H9 (cell line): ENCODE data around the gene GLCE. TPM values are rescaled to one million over a fixed set of nuclear protein-coding genes. Genes with fewer than 3 reads are reported as not detected.
A peak's percentile ranks its signal among the peaks of the same experiment; 100 is the strongest.

ENCODE experiments used
- DNase-seq: peaks from one replicate; pipeline ENCODE4 v3.0.0-alpha.2; 2017
- H2AFZ ChIP-seq: one replicate; pipeline ENCODE4 v1.6.1; 2013; ENCODE audit warnings: mild to moderate bottlenecking, low read length, control low read depth, moderate library complexity
- H2AK5ac ChIP-seq: 2 replicates; pipeline ENCODE4 v1.6.1; 2013; ENCODE audit warnings: low read length, control low read depth, mixed read lengths; ENCODE audit not compliant: insufficient read length
- H2BK120ac ChIP-seq: one replicate; pipeline ENCODE4 v1.6.1; 2013; ENCODE audit warnings: low read depth, mild to moderate bottlenecking, low read length, control low read depth, inconsistent platforms; ENCODE audit not compliant: poor library complexity, severe bottlenecking
- H2BK12ac ChIP-seq: 2 replicates; pipeline ENCODE4 v1.6.1; 2013; ENCODE audit warnings: low read length, control low read depth, mixed read lengths, low read depth; ENCODE audit not compliant: insufficient read length
- H2BK15ac ChIP-seq: 2 replicates; pipeline ENCODE4 v1.6.1; 2013; ENCODE audit warnings: low read depth, low read length, control low read depth
- H2BK20ac ChIP-seq: one replicate; pipeline ENCODE4 v1.6.1; 2013; ENCODE audit warnings: low read depth, mild to moderate bottlenecking, low read length, control low read depth, inconsistent platforms; ENCODE audit not compliant: poor library complexity, severe bottlenecking
- H2BK5ac ChIP-seq: 2 replicates; pipeline ENCODE4 v1.6.1; 2013; ENCODE audit warnings: low read length, control low read depth, mixed read lengths; ENCODE audit not compliant: insufficient read length
- H3K14ac ChIP-seq: 2 replicates; pipeline ENCODE4 v1.6.1; 2013; ENCODE audit warnings: low read length, control low read depth; ENCODE audit not compliant: insufficient read depth
- H3K18ac ChIP-seq: 2 replicates; pipeline ENCODE4 v1.6.1; 2013; ENCODE audit warnings: low read depth, mild to moderate bottlenecking, mixed read lengths, low read length, control low read depth; ENCODE audit not compliant: insufficient read length
- H3K23ac ChIP-seq: 2 replicates; pipeline ENCODE4 v1.6.1; 2013; ENCODE audit warnings: low read length, control low read depth, mixed read lengths, low read depth; ENCODE audit not compliant: insufficient read length
- H3K23me2 ChIP-seq: 2 replicates; pipeline ENCODE4 v1.6.1; 2013; ENCODE audit warnings: low read depth, mild to moderate bottlenecking, mixed read lengths, low read length, control low read depth; ENCODE audit not compliant: insufficient read length, poor library complexity, severe bottlenecking
- H3K27ac ChIP-seq: 2 replicates; pipeline ENCODE4 v1.5.1; 2013; ENCODE audit warnings: low read length, control low read depth, mixed read lengths, low read depth; ENCODE audit not compliant: insufficient read length
- H3K27me3 ChIP-seq: 2 replicates; pipeline ENCODE4 v1.6.1; 2013; ENCODE audit warnings: low read length, control low read depth, inconsistent platforms; ENCODE audit not compliant: insufficient read depth
- H3K4ac ChIP-seq: 2 replicates; pipeline ENCODE4 v1.6.1; 2013; ENCODE audit warnings: low read depth, mild to moderate bottlenecking, control low read depth, inconsistent platforms, low read length, moderate library complexity
- H3K4me1 ChIP-seq: 2 replicates; pipeline ENCODE4 v1.6.1; 2013; ENCODE audit warnings: low read length, control low read depth, inconsistent platforms; ENCODE audit not compliant: insufficient read depth
- H3K4me2 ChIP-seq: 2 replicates; pipeline ENCODE4 v1.6.1; 2013; ENCODE audit warnings: low read length, control low read depth, mixed read lengths; ENCODE audit not compliant: insufficient read length, insufficient read depth
- H3K56ac ChIP-seq: 2 replicates; pipeline ENCODE4 v1.6.1; 2013; ENCODE audit warnings: low read depth, mild to moderate bottlenecking, mixed read lengths, low read length, control low read depth; ENCODE audit not compliant: insufficient read length
- H3K79me1 ChIP-seq: 2 replicates; pipeline ENCODE4 v1.6.1; 2013; ENCODE audit warnings: low read depth, mild to moderate bottlenecking, moderate library complexity, low read length, control low read depth, inconsistent platforms; ENCODE audit not compliant: insufficient read depth, poor library complexity, severe bottlenecking
- H3K79me2 ChIP-seq: 2 replicates; pipeline ENCODE4 v1.6.1; 2013; ENCODE audit warnings: low read length, control low read depth, inconsistent platforms; ENCODE audit not compliant: insufficient read depth
- H3K9ac ChIP-seq: 2 replicates; pipeline ENCODE4 v1.6.1; 2013; ENCODE audit warnings: low read length, control low read depth, mixed read lengths; ENCODE audit not compliant: insufficient read length; ENCODE audit errors: extremely low read depth
- H3K9me3 ChIP-seq: one replicate; pipeline ENCODE4 v1.6.1; 2013; ENCODE audit warnings: low read depth, low read length, inconsistent platforms; ENCODE audit not compliant: control insufficient read depth
- H3T11ph ChIP-seq: one replicate; pipeline ENCODE4 v1.6.1; 2013; ENCODE audit warnings: mild to moderate bottlenecking, low read length, control low read depth, inconsistent platforms
- H4K20me1 ChIP-seq: one replicate; pipeline ENCODE4 v1.6.1; 2013; ENCODE audit not compliant: control insufficient read depth, insufficient read length, insufficient read depth
- H4K5ac ChIP-seq: 2 replicates; pipeline ENCODE4 v1.6.1; 2013; ENCODE audit warnings: low read depth, mild to moderate bottlenecking, mixed read lengths, low read length, control low read depth; ENCODE audit not compliant: insufficient read length
- H4K8ac ChIP-seq: replicated peaks from 2 replicates; pipeline ENCODE4 v1.6.1; 2013; ENCODE audit warnings: low read length, control low read depth, mixed read lengths, low read depth; ENCODE audit not compliant: insufficient read length
- H4K91ac ChIP-seq: 2 replicates; pipeline ENCODE4 v1.6.1; 2013; ENCODE audit warnings: low read depth, mild to moderate bottlenecking, moderate library complexity, mixed read lengths, low read length, control low read depth; ENCODE audit not compliant: insufficient read length
- H3K27ac Mint-ChIP-seq, 3 experiments: 2 replicates in 2 of 3; 3 replicates in 1 of 3; pipeline ENCODE4 v1.8.0; 2020 to 2021; ENCODE audit warnings: mixed read lengths in 3 of 3, mild to moderate bottlenecking in 1 of 3, moderate library complexity in 1 of 3
- H3K27me3 Mint-ChIP-seq: 2 replicates; pipeline ENCODE4 v1.8.0; 2021; ENCODE audit warnings: low read depth, mild to moderate bottlenecking, moderate library complexity, mixed read lengths
- H3K36me3 Mint-ChIP-seq, 3 experiments: 2 replicates in 2 of 3; 3 replicates in 1 of 3; pipeline ENCODE4 v1.8.0; 2020 to 2021; ENCODE audit warnings: low read depth in 3 of 3, mixed read lengths in 3 of 3; ENCODE audit not compliant: insufficient read depth in 1 of 3
- H3K4me1 Mint-ChIP-seq, 2 experiments: 2 replicates each; pipeline ENCODE4 v1.8.0; 2020; ENCODE audit warnings: mixed read lengths in 2 of 2
- H3K4me3 Mint-ChIP-seq, 2 experiments: 2 replicates in 1 of 2; 3 replicates in 1 of 2; pipeline ENCODE4 v1.8.0; 2020 to 2021; ENCODE audit warnings: mild to moderate bottlenecking in 2 of 2, mixed read lengths in 2 of 2, moderate library complexity in 1 of 2
- H3K9me3 Mint-ChIP-seq, 2 experiments: 2 replicates in 1 of 2; 3 replicates in 1 of 2; pipeline ENCODE4 v1.8.0; 2020; ENCODE audit warnings: mild to moderate bottlenecking in 2 of 2, mixed read lengths in 2 of 2, moderate library complexity in 1 of 2
- WGBS: extraction: QIAGEN DNeasy Blood & Tissue Kit; methylation state at CpG from one replicate; pipeline ENCODE4 v1.1.7; 2013; ENCODE audit warnings: missing lambda C conversion rate, low lambda C conversion rate, mixed read lengths; ENCODE audit not compliant: insufficient read length; ENCODE audit errors: extremely low coverage; 5-methylcytosine and 5-hydroxymethylcytosine counted together
- total RNA-seq: library from RNA; stranded (reverse); gene quantifications from 2 replicates; pipeline ENCODE4 v1.2.1, GENCODE V29; 2021
- TF ChIP-seq, protein P1 (sequence below): fragments of 200-600 bp; sonication (generic); conservative IDR thresholded peaks from 3 replicates; pipeline ENCODE4 v1.8.0; 2021; ENCODE audit warnings: antibody characterized with exemption, mild to moderate bottlenecking

The GLCE gene
- total RNA-seq, 1 experiment from 2014 or later = 12.2 TPM

DNA sequence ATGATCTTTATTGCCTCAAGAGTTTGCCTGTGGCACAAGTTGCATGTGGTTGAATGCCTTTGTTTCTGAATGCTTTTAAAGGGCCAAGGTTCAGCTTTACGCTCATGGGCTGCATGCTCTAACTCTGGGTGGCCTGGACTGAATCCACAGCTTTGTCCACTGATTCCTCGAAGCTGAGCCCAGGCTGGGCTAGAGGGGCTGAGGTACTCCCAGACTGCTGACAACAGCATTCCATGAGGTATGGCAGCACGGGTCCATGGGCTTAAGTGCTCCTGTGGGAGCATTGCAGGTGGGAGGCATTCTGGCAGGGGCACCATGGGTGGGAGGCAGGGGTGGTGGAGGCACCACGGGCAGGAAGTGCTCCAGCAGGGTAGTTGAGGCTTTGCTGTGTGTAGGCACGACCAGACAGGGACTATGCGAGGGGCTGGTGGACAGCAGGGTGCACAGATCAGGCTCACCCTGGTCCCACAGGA, 61.6 kb downstream of the GLCE start:
- Histone ChIP-seq H2BK15ac (no peak overlapping the region), H3K27me3 (no peaks in the 10 kb centered on the region), H3K79me1 (no peaks in the 10 kb centered on the region), H2BK5ac (no peak overlapping the region), H3K18ac (no peak overlapping the region), H4K8ac (no peak overlapping the region), H3K79me2 (no peaks in the 10 kb centered on the region), H4K91ac (no peak overlapping the region), H2BK20ac (no peak overlapping the region), H3K56ac (no peak overlapping the region), H3T11ph (no peak overlapping the region), H3K4me1 (no peaks in the 10 kb centered on the region), H3K9me3 (no peaks in the 10 kb centered on the region), H3K23ac (no peak overlapping the region), H2AFZ (no peak overlapping the region), H3K27ac (no peak overlapping the region), H3K4me2 (no peak overlapping the region), H2BK12ac (no peak overlapping the region), H3K23me2 (no peaks in the 10 kb centered on the region), H3K4ac (no peak overlapping the region), H4K20me1 (no peaks in the 10 kb centered on the region), H3K14ac (no peak overlapping the region; the same call in 1 of the 2 replicates), H2BK120ac (no peak overlapping the region), H2AK5ac (no peak overlapping the region), H4K5ac (no peak overlapping the region), H3K9ac (no peak overlapping the region)
- TF ChIP-seq, protein P1, sequence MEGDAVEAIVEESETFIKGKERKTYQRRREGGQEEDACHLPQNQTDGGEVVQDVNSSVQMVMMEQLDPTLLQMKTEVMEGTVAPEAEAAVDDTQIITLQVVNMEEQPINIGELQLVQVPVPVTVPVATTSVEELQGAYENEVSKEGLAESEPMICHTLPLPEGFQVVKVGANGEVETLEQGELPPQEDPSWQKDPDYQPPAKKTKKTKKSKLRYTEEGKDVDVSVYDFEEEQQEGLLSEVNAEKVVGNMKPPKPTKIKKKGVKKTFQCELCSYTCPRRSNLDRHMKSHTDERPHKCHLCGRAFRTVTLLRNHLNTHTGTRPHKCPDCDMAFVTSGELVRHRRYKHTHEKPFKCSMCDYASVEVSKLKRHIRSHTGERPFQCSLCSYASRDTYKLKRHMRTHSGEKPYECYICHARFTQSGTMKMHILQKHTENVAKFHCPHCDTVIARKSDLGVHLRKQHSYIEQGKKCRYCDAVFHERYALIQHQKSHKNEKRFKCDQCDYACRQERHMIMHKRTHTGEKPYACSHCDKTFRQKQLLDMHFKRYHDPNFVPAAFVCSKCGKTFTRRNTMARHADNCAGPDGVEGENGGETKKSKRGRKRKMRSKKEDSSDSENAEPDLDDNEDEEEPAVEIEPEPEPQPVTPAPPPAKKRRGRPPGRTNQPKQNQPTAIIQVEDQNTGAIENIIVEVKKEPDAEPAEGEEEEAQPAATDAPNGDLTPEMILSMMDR = no peak
- Mint-ChIP-seq H3K4me3 (no peak overlapping the region), H3K36me3 (peaks cover 0 to 25% (median 18%) of the 10 kb centered on the region in 3 experiments), H3K9me3 (peaks cover 7 to 13% of the 10 kb centered on the region in 2 experiments; a peak in 4 of 5 replicates), H3K27ac (peak overlapping the region in 1 of 3 experiments; percentile 68; a peak in 1 of 7 replicates), H3K27me3 (no peaks in the 10 kb centered on the region), H3K4me1 (peaks cover 9 to 12% of the 10 kb centered on the region in 2 experiments)
- DNase-seq = no peak
- no CpG with 5 or more reads among the region's 6 CpGs for WGBS
